H1 (cell line): ENCODE results near the gene NLRP11. TPM values are rescaled to one million over a fixed set of nuclear protein-coding genes. Genes with fewer than 3 reads are reported as not detected.

Source experiments
- CTCF ChIA-PET: fragments of 300-600 bp; sonication (Branson Sonifier 250); formaldehyde crosslinking; loops from one replicate; lab custom pipeline; 2021; ENCODE audit not compliant: partially characterized antibody; lab: Charles Lee
- POLR2A ChIA-PET: fragments of 300-600 bp; sonication (Branson Sonifier 250); formaldehyde crosslinking; loops from one replicate; lab custom pipeline; 2021; ENCODE audit warnings: inconsistent platforms; ENCODE audit not compliant: partially characterized antibody; lab: Charles Lee
- DNase-seq, 2 experiments: peaks; one replicate each; pipeline versions ENCODE4 v3.0.0 to v3.0.0-alpha.2; 2010 to 2022; ENCODE audit warnings: low spot score in 2 of 2, low read depth in 1 of 2, mixed read lengths in 1 of 2
- FAIRE-seq: peaks from 2 replicates; lab custom pipeline; 2011; peaks lifted over from hg19 to GRCh38; lab: Jason Lieb, UNC
- H2AFZ ChIP-seq: 2 replicates; pipeline ENCODE4 v1.8.1; 2012; ENCODE audit warnings: low read length, inconsistent platforms
- H2AK5ac ChIP-seq: 2 replicates; pipeline ENCODE4 v1.6.1; 2013; ENCODE audit warnings: low read depth, low read length
- H2BK120ac ChIP-seq: replicated peaks from 2 replicates; pipeline ENCODE3; 2013; ENCODE audit warnings: low read depth, low read length, inconsistent platforms
- H2BK12ac ChIP-seq: 2 replicates; pipeline ENCODE4 v1.6.1; 2013; ENCODE audit warnings: low read depth, low read length
- H2BK15ac ChIP-seq: 2 replicates; pipeline ENCODE4 v1.6.1; 2013; ENCODE audit warnings: low read length
- H2BK20ac ChIP-seq: 2 replicates; pipeline ENCODE4 v1.6.1; 2013; ENCODE audit warnings: low read length
- H2BK5ac ChIP-seq: 2 replicates; pipeline ENCODE4 v1.6.1; 2013; ENCODE audit warnings: low read depth, low read length
- H3K14ac ChIP-seq: 2 replicates; pipeline ENCODE4 v1.6.1; 2013; ENCODE audit warnings: inconsistent platforms; ENCODE audit not compliant: insufficient read length
- H3K18ac ChIP-seq: 2 replicates; pipeline ENCODE4 v1.6.1; 2013; ENCODE audit warnings: low read length; ENCODE audit errors: extremely low read depth
- H3K23ac ChIP-seq: 2 replicates; pipeline ENCODE4 v1.6.1; 2013; ENCODE audit warnings: inconsistent platforms; ENCODE audit not compliant: insufficient read length
- H3K23me2 ChIP-seq: 2 replicates; pipeline ENCODE4 v1.6.1; 2013; ENCODE audit warnings: low read depth, low read length
- H3K27ac ChIP-seq: 2 replicates; pipeline ENCODE4 v1.6.1; 2011; ENCODE audit warnings: low read depth, low read length, inconsistent platforms
- H3K27me3 ChIP-seq, 4 experiments: replicated peaks in 1 of 4; 1 replicate in 1 of 4; 2 replicates in 3 of 4; pipeline versions ENCODE4 v1.6.1 to v1.8.1; 2011 to 2013; ENCODE audit warnings: low read length in 3 of 4, mild to moderate bottlenecking in 3 of 4, inconsistent platforms in 2 of 4, mixed read lengths in 2 of 4, moderate library complexity in 1 of 4; ENCODE audit not compliant: control insufficient read depth in 3 of 4, insufficient read depth in 3 of 4; ENCODE audit errors: extremely low read depth in 1 of 4
- H3K36me3 ChIP-seq, 4 experiments: 2 replicates each; pipeline versions ENCODE4 v1.6.1 to v1.8.1; 2011 to 2013; ENCODE audit warnings: mild to moderate bottlenecking in 4 of 4, low read length in 3 of 4, moderate library complexity in 2 of 4, control low read depth in 1 of 4, inconsistent platforms in 1 of 4; ENCODE audit not compliant: insufficient read depth in 4 of 4, control insufficient read depth in 2 of 4
- H3K4ac ChIP-seq: replicated peaks from 2 replicates; pipeline ENCODE3; 2013; ENCODE audit warnings: low read length, low read depth, mixed read lengths, inconsistent platforms; ENCODE audit not compliant: insufficient read length
- H3K4me1 ChIP-seq, 4 experiments: replicated peaks in 1 of 4; 1 replicate in 1 of 4; 2 replicates in 3 of 4; pipeline versions ENCODE4 v1.6.1 to v1.8.1; 2011 to 2013; ENCODE audit warnings: low read length in 3 of 4, inconsistent platforms in 2 of 4, mixed read lengths in 1 of 4; ENCODE audit not compliant: insufficient read depth in 4 of 4, control insufficient read depth in 3 of 4
- H3K4me2 ChIP-seq, 2 experiments: 2 replicates each; pipeline versions ENCODE4 v1.6.1 to v1.8.1; 2011 to 2013; ENCODE audit warnings: low read depth in 2 of 2, low read length in 2 of 2, control low read depth in 1 of 2, inconsistent platforms in 1 of 2, mild to moderate bottlenecking in 1 of 2; ENCODE audit not compliant: insufficient read depth in 1 of 2
- H3K4me3 ChIP-seq, 4 experiments: fragments of 200-600, 300-600 bp in 1 of 4; sonication (generic), shearing (Covaris generic), sonication (Bioruptor Twin) in 1 of 4; 2 replicates each; pipeline versions ENCODE4 v1.5.1 to v1.8.1; 2011 to 2016; ENCODE audit warnings: low read length in 4 of 4, low read depth in 3 of 4, control low read depth in 2 of 4, inconsistent platforms in 2 of 4, mild to moderate bottlenecking in 2 of 4, mixed read lengths in 1 of 4, moderate library complexity in 1 of 4; ENCODE audit not compliant: insufficient read depth in 2 of 4; ENCODE audit errors: extremely low read depth in 1 of 4
- H3K56ac ChIP-seq: replicated peaks from 2 replicates; pipeline ENCODE3; 2013; ENCODE audit warnings: low read depth, mild to moderate bottlenecking, mixed read lengths, low read length, inconsistent platforms; ENCODE audit not compliant: insufficient read length
- H3K79me1 ChIP-seq: 2 replicates; pipeline ENCODE4 v1.6.1; 2013; ENCODE audit warnings: low read depth, low read length, control low read depth
- H3K79me2 ChIP-seq, 2 experiments: 2 replicates each; pipeline versions ENCODE4 v1.6.1 to v1.8.1; 2012 to 2013; ENCODE audit warnings: low read length in 2 of 2, mild to moderate bottlenecking in 2 of 2, inconsistent platforms in 1 of 2; ENCODE audit not compliant: insufficient read depth in 2 of 2, control insufficient read depth in 1 of 2
- H3K9ac ChIP-seq, 4 experiments: replicated peaks in 1 of 4; 1 replicate in 1 of 4; 2 replicates in 3 of 4; pipeline versions ENCODE4 v1.6.1 to v1.8.1; 2011 to 2013; ENCODE audit warnings: low read depth in 3 of 4, low read length in 3 of 4, control low read depth in 2 of 4, mild to moderate bottlenecking in 2 of 4, moderate library complexity in 2 of 4, inconsistent platforms in 1 of 4; ENCODE audit errors: extremely low read depth in 1 of 4
- H3K9me3 ChIP-seq, 2 experiments: 2 replicates each; pipeline versions ENCODE4 v1.6.1 to v1.8.1; 2012 to 2013; ENCODE audit warnings: mild to moderate bottlenecking in 2 of 2, moderate library complexity in 2 of 2, control low read depth in 1 of 2, inconsistent platforms in 1 of 2, low read depth in 1 of 2, low read length in 1 of 2, mixed read lengths in 1 of 2; ENCODE audit not compliant: insufficient read depth in 2 of 2
- H4K20me1 ChIP-seq, 2 experiments: replicated peaks in 1 of 2; 2 replicates each; pipeline versions ENCODE3 to v1.8.1; 2011 to 2013; ENCODE audit warnings: inconsistent platforms in 2 of 2, low read length in 2 of 2, mild to moderate bottlenecking in 1 of 2; ENCODE audit not compliant: insufficient read depth in 2 of 2, control insufficient read depth in 1 of 2
- H4K5ac ChIP-seq: 2 replicates; pipeline ENCODE4 v1.6.1; 2013; ENCODE audit warnings: low read length, low read depth, mixed read lengths, inconsistent platforms; ENCODE audit not compliant: insufficient read length
- H4K8ac ChIP-seq: 2 replicates; pipeline ENCODE4 v1.8.0; 2013; ENCODE audit warnings: mild to moderate bottlenecking, moderate library complexity, low read length, inconsistent platforms; ENCODE audit not compliant: insufficient read depth; ENCODE audit errors: extremely low read depth
- H4K91ac ChIP-seq: replicated peaks from 2 replicates; pipeline ENCODE3; 2013; ENCODE audit warnings: low read length, mixed read lengths, inconsistent platforms; ENCODE audit not compliant: insufficient read length
- CBX5 ChIP-seq: fragments of 300-800, 300-1000 bp; sonication (generic); IDR thresholded peaks from 2 replicates; pipeline ENCODE4 v1.7.1; 2016; ENCODE audit warnings: antibody characterized with exemption, low read length, low read depth
- CEBPB ChIP-seq: IDR thresholded peaks from 2 replicates; pipeline ENCODE4 v1.6.1; 2012; ENCODE audit warnings: low read depth, low read length
- CHD2 ChIP-seq: IDR thresholded peaks from 2 replicates; pipeline ENCODE4 v1.6.1; 2012; ENCODE audit warnings: low read length, improper control_type of control experiment
- GABPA ChIP-seq: IDR thresholded peaks from 2 replicates; pipeline ENCODE4 v1.6.1; 2011; ENCODE audit warnings: mild to moderate bottlenecking, low read length, moderate library complexity, borderline replicate concordance; ENCODE audit not compliant: insufficient read depth
- HDAC2 ChIP-seq, 2 experiments: fragments of 300-600 bp in 1 of 2; sonication (generic) in 1 of 2; IDR thresholded peaks; 2 replicates each; pipeline ENCODE4 v1.6.1; 2011 to 2012; ENCODE audit warnings: low read depth in 2 of 2, low read length in 2 of 2, mild to moderate bottlenecking in 2 of 2, moderate library complexity in 2 of 2, borderline replicate concordance in 1 of 2, inconsistent platforms in 1 of 2
- JUN ChIP-seq: IDR thresholded peaks from 2 replicates; pipeline ENCODE4 v1.6.1; 2011; ENCODE audit warnings: low read depth, mild to moderate bottlenecking, improper control_type of control experiment, low read length
- KDM1A ChIP-seq: fragments of 200-600, 300-600 bp; sonication (generic); IDR thresholded peaks from 2 replicates; pipeline ENCODE4 v1.7.1; 2016; ENCODE audit warnings: mild to moderate bottlenecking, low read length, borderline replicate concordance
- SAP30 ChIP-seq: fragments of 300-600 bp; sonication (generic); IDR thresholded peaks from 2 replicates; pipeline ENCODE4 v1.7.1; 2012; ENCODE audit warnings: low read length, moderate library complexity, mild to moderate bottlenecking, inconsistent platforms; ENCODE audit not compliant: insufficient read depth, insufficient replicate concordance
- SP4 ChIP-seq: IDR thresholded peaks from 2 replicates; pipeline ENCODE4 v1.6.1; 2012; ENCODE audit warnings: low read length, inconsistent platforms
- SRF ChIP-seq: IDR thresholded peaks from 2 replicates; pipeline ENCODE4 v1.6.1; 2011; ENCODE audit warnings: mild to moderate bottlenecking, low read depth, low read length, moderate library complexity
- SUZ12 ChIP-seq: fragments of 200-600 bp; sonication (generic); IDR thresholded peaks from 2 replicates; pipeline ENCODE4 v1.6.1; 2012; ENCODE audit warnings: mild to moderate bottlenecking, inconsistent platforms, low read length, moderate library complexity, mixed read lengths
- TCF12 ChIP-seq: IDR thresholded peaks from 2 replicates; pipeline ENCODE4 v1.6.1; 2011; ENCODE audit warnings: low read depth, mild to moderate bottlenecking, low read length
- whole genome bisulfite sequencing, 2 experiments: shearing (Covaris generic) in 1 of 2; methylation state at CpG; one replicate each; pipeline versions ENCODE4 v1.1.6 to v1.1.7; 2013 to 2015; ENCODE audit warnings: low lambda C conversion rate in 2 of 2, mixed read lengths in 2 of 2, inconsistent platforms in 1 of 2, low coverage in 1 of 2, missing lambda C conversion rate in 1 of 2; ENCODE audit not compliant: insufficient replicate concordance in 2 of 2, insufficient coverage in 1 of 2, insufficient read length in 1 of 2; ENCODE audit errors: extremely low coverage in 1 of 2, missing lambda C conversion rate in 1 of 2; 5-methylcytosine and 5-hydroxymethylcytosine counted together
- polyA plus RNA-seq, 7 experiments: library from polyadenylated mRNA; depleted of rRNA in 3 of 7; stranded (reverse) in 5 of 7; unstranded in 2 of 7; fragments of >200 nt in 5 of 7; fragments of 200-250 nt in 2 of 7; gene quantifications; 1 replicate in 5 of 7; 2 replicates in 1 of 7; 4 replicates in 1 of 7; pipeline versions ENCODE4 v1.2.1 to v1.2.3, GENCODE V29; 2011 to 2013; ENCODE audit warnings: missing spikeins in 2 of 7, mixed read lengths in 2 of 7
- total RNA-seq: library from RNA; stranded (reverse); fragmentation: NEBNext Ultra II Directional; extraction: Animal tissue kit (Norgen Biotek cat#: 25700); gene quantifications from 2 replicates; pipeline ENCODE4 v1.2.1, GENCODE V29; 2021
- TF ChIP-seq, protein P1 (sequence below): IDR thresholded peaks from 2 replicates; pipeline ENCODE4 v1.6.1; 2012; ENCODE audit warnings: low read length, inconsistent platforms

NLRP11 gene
- total and polyA plus RNA-seq, 2 of the 8 experiments (the other 6 are each of a cell fraction or from before 2014, with no cell fraction given) = not detected

DNA sequence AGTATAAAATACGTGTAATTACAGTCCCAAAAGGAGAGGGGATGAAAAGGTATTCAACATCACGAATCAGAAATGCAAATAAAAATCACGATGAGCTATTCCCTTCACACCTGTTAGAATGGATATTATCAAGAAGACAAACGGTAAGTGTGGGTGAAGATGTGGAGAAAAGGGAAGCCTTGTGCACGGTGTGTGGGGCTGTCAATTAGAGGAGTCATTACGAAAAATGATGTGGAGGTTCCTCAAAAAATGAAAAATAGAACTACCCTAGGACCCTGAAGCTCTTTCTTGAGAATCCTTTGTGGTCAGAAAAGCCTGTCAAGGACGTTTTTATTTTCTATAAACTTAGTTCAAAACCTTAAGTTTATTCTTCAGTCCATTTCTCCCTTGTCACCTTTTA lies 19.4 kb downstream of the NLRP11 start:
- Histone ChIP-seq H4K5ac (no peak overlapping the region), H3K27me3 (no peaks in the 10 kb centered on the region), H3K18ac (no peak overlapping the region), H3K79me2 (no peaks in the 10 kb centered on the region), H2BK15ac (no peak overlapping the region), H2AK5ac (no peak overlapping the region), H2BK12ac (no peak overlapping the region), H2AFZ (no peak overlapping the region), H3K4me2 (no peak overlapping the region), H4K91ac (no peak overlapping the region), H2BK20ac (no peak overlapping the region), H3K36me3 (no peaks in the 10 kb centered on the region; a peak in 1 of 8 replicates), H2BK120ac (no peak overlapping the region), H3K9me3 (peaks cover 75 to 80% of the 10 kb centered on the region in 2 experiments), H3K4me3 (no peak overlapping the region), H3K23me2 (no peaks in the 10 kb centered on the region), H3K27ac (no peak overlapping the region), H3K4me1 (no peaks in the 10 kb centered on the region), H3K4ac (no peak overlapping the region), H3K79me1 (no peaks in the 10 kb centered on the region), H3K23ac (no peak overlapping the region), H3K14ac (no peak overlapping the region), H3K56ac (no peak overlapping the region), H2BK5ac (no peak overlapping the region), H3K9ac (no peak overlapping the region), H4K20me1 (no peaks in the 10 kb centered on the region), H4K8ac (no peak overlapping the region)
- CTCF ChIA-PET = no interaction called here
- no peak for DNase-seq
- WGBS, 2 experiments = 53% methylated on average over 7 of the region's 7 CpGs; no CpG with 5 or more reads in 1 of the 2 experiments
- FAIRE-seq = no peak
- POLR2A ChIA-PET = no interaction called here
- TF ChIP-seq SP4 (no peak), CHD2 (no peak), KDM1A (no peak), TCF12 (no peak), GABPA (no peak), HDAC2 (IDR thresholded peaks at IDR 0.05; ENCODE audit: borderline replicate concordance in 1 of 2, low read depth in 2 of 2, low read length in 2 of 2) (no peak), CEBPB (no peak), SAP30 (no peak), JUN (no peak), SRF (no peak), SUZ12 (no peak), CBX5 (no peak)
- TF ChIP-seq, protein P1, sequence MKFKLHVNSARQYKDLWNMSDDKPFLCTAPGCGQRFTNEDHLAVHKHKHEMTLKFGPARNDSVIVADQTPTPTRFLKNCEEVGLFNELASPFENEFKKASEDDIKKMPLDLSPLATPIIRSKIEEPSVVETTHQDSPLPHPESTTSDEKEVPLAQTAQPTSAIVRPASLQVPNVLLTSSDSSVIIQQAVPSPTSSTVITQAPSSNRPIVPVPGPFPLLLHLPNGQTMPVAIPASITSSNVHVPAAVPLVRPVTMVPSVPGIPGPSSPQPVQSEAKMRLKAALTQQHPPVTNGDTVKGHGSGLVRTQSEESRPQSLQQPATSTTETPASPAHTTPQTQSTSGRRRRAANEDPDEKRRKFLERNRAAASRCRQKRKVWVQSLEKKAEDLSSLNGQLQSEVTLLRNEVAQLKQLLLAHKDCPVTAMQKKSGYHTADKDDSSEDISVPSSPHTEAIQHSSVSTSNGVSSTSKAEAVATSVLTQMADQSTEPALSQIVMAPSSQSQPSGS = no peak
